ENCODE measurements around the gene ADAMTS4. TPM values are rescaled to one million over a fixed set of nuclear protein-coding genes. Genes with fewer than 3 reads are reported as not detected.
A peak's percentile ranks its signal among the peaks of the same experiment; 100 is the strongest.

Gene ADAMTS4
- total and polyA plus RNA-seq, 2 donors (not counting 1 experiment from before 2014, with no cell fraction given) = 0.10 TPM; not detected in 1

GRCh38 chr1:161173711-161174110, 25.1 kb downstream of the ADAMTS4 start:
- H3K4me1 Mint-ChIP-seq = peaks cover 46% of the 10 kb centered on the region

More at GRCh38 chr1:161173711-161174110, 25.1 kb downstream of the ADAMTS4 start:
- H3K9me3 Mint-ChIP-seq (ENCODE audit: insufficient read depth) = no peaks in the 10 kb centered on the region
- intact Hi-C loops (cut with micrococcal nuclease) = no loop called here
- no peak overlapping the region for H3K4me3 Mint-ChIP-seq
- H3K27ac Mint-ChIP-seq = peak overlapping the region; percentile 10
- no peak overlapping the region for H2AFZ ChIP-seq (ENCODE audit: insufficient read depth, low read depth, low read length, poor library complexity, severe bottlenecking)
- no peaks in the 10 kb centered on the region for H3K9me3 ChIP-seq (ENCODE audit: control extremely low read depth in 1 of 3, control insufficient read depth in 2 of 3, insufficient read depth in 1 of 3, low read length in 2 of 3)
- no peak overlapping the region for H3K9ac ChIP-seq (ENCODE audit: low read length)
- no peak overlapping the region for H3K4me3 ChIP-seq (ENCODE audit: control extremely low read depth in 1 of 5, extremely low read depth in 1 of 5, insufficient read depth in 1 of 5, low read depth in 2 of 5, low read length in 4 of 5)
- CTCF ChIA-PET = no interaction called here
- H3K27ac ChIP-seq (ENCODE audit: low read length in 2 of 2) = no peak overlapping the region
- peaks cover 14% of the 10 kb centered on the region for H4K20me1 ChIP-seq (ENCODE audit: control insufficient read depth, insufficient read depth, low read length, poor library complexity, severe bottlenecking)
- H3K4me1 ChIP-seq (ENCODE audit: control insufficient read depth in 2 of 2, insufficient read depth in 2 of 2, low read length in 2 of 2) = peaks cover 25 to 32% of the 10 kb centered on the region in 2 donors
- POLR2A ChIA-PET = no interaction called here
- ATAC-seq (ENCODE audit: low read depth) (no peak), DNase-seq (no peak)
- no peaks in the 10 kb centered on the region for H3K27me3 Mint-ChIP-seq
- WGBS (ENCODE audit: insufficient coverage) = 97% methylated on average over 9 of the region's 11 CpGs
- TF ChIP-seq CTCF (IDR thresholded peaks at IDR 0.05) = no peak
- no peak for TF ChIP-seq EZH2 (IDR thresholded peaks at IDR 0.05; ENCODE audit: borderline replicate concordance, insufficient read depth, low read depth, low read length, poor library complexity, severe bottlenecking)
- H3K27me3 ChIP-seq (replicated peaks in 1 of 4; ENCODE audit: control extremely low read depth in 1 of 4, control insufficient read depth in 3 of 4, insufficient read depth in 4 of 4, low read length in 3 of 4) = no peaks in the 10 kb centered on the region
- no peak overlapping the region for H3K4me2 ChIP-seq (replicated peaks; ENCODE audit: low read depth, low read length, poor library complexity, severe bottlenecking)
- H3K36me3 ChIP-seq (replicated peaks in 1 of 2; ENCODE audit: control extremely low read depth in 1 of 2, control insufficient read depth in 1 of 2, extremely low read depth in 1 of 2, insufficient read depth in 2 of 2, low read length in 1 of 2) = peaks cover 3 to 66% of the 10 kb centered on the region in 2 experiments
- peaks cover 33% of the 10 kb centered on the region for H3K79me2 ChIP-seq (ENCODE audit: control insufficient read depth, insufficient read depth, low read length)

Measured in B cell (primary cell).